HepG2 (cell line): ENCODE results near the gene TXNRD2. TPM values are rescaled to one million over a fixed set of nuclear protein-coding genes. Genes with fewer than 3 reads are reported as not detected.

Source experiments
- ASH2L ChIP-seq: fragments of 300-600, 200-600 bp; sonication (generic); IDR thresholded peaks from 2 replicates; pipeline ENCODE4 v1.7.0; 2017; ENCODE audit warnings: low read depth, mild to moderate bottlenecking, moderate library complexity, mixed read lengths, low read length; ENCODE audit not compliant: insufficient read length
- ATM ChIP-seq: fragments of 450-650 bp; IDR thresholded peaks from 2 replicates; pipeline ENCODE4 v1.7.1; 2017; ENCODE audit warnings: mild to moderate bottlenecking, borderline replicate concordance
- CENPX ChIP-seq: sonication (generic); formaldehyde crosslinking; IDR thresholded peaks from 2 replicates; pipeline ENCODE4 v1.9.0; 2021; ENCODE audit warnings: mild to moderate bottlenecking, missing genetic modification reagents, moderate library complexity
- EP300 ChIP-seq, 3 experiments: sonication (generic) in 1 of 3; formaldehyde crosslinking in 1 of 3; IDR thresholded peaks; 2 replicates each; pipeline versions ENCODE4 v1.5.1 to v1.6.1; 2011 to 2020; ENCODE audit warnings: low read depth in 2 of 3, low read length in 2 of 3, borderline replicate concordance in 1 of 3, improper control_type of control experiment in 1 of 3, mild to moderate bottlenecking in 1 of 3, missing genetic modification reagents in 1 of 3, moderate library complexity in 1 of 3
- KDM2A ChIP-seq: sonication (generic); formaldehyde crosslinking; IDR thresholded peaks from 2 replicates; pipeline ENCODE4 v1.4.0; 2020; ENCODE audit warnings: low read depth, missing genetic modification reagents, borderline replicate concordance
- NCOA5 ChIP-seq: sonication (generic); formaldehyde crosslinking; IDR thresholded peaks from 2 replicates; pipeline ENCODE4 v1.4.0; 2020; ENCODE audit warnings: missing genetic modification reagents
- NR2F2 ChIP-seq: IDR thresholded peaks from 2 replicates; pipeline ENCODE4 v1.6.1; 2012; ENCODE audit warnings: low read depth, inconsistent platforms, borderline replicate concordance
- SMAD9 ChIP-seq: sonication (generic); formaldehyde crosslinking; IDR thresholded peaks from 2 replicates; pipeline ENCODE4 v1.5.1; 2020; ENCODE audit warnings: mild to moderate bottlenecking, missing genetic modification reagents
- TBP ChIP-seq: sonication (generic); formaldehyde crosslinking; IDR thresholded peaks from 2 replicates; pipeline ENCODE4 v1.5.0; 2020; ENCODE audit warnings: missing genetic modification reagents
- TSC22D2 ChIP-seq: sonication (generic); formaldehyde crosslinking; IDR thresholded peaks from 2 replicates; pipeline ENCODE4 v1.5.1; 2020; ENCODE audit warnings: missing genetic modification reagents, mild to moderate bottlenecking, borderline replicate concordance
- ZBTB20 ChIP-seq: sonication (generic); formaldehyde crosslinking; IDR thresholded peaks from 2 replicates; pipeline ENCODE4 v1.8.1; 2023; ENCODE audit warnings: missing genetic modification reagents, low read depth, mild to moderate bottlenecking, borderline replicate concordance
- ZNF335 ChIP-seq: sonication (generic); formaldehyde crosslinking; IDR thresholded peaks from 2 replicates; pipeline ENCODE4 v1.4.0; 2020; ENCODE audit warnings: missing genetic modification reagents
- polyA plus RNA-seq, 8 experiments: library from polyadenylated mRNA; depleted of rRNA in 3 of 8; stranded (reverse) in 7 of 8; unstranded in 1 of 8; fragments of >200 nt; fragmentation: Illumina TruSeq in 4 of 8; extraction: Trizol in 4 of 8; gene quantifications; 2 replicates each; pipeline versions ENCODE4 v1.2.1 to v1.2.3, GENCODE V29; 2011 to 2016; ENCODE audit warnings: low read depth in 4 of 8, missing spikeins in 1 of 8, mixed read lengths in 1 of 8; ENCODE audit not compliant: insufficient read depth in 1 of 8
- total RNA-seq, 5 experiments: library from RNA; depleted of rRNA; stranded (reverse); fragments of >200 nt; fragmentation: Illumina TruSeq; extraction: Trizol; gene quantifications; 2 replicates each; pipeline ENCODE4 v1.2.3, GENCODE V29; 2016; ENCODE audit warnings: low read depth in 1 of 5
- TF ChIP-seq, protein P1 (sequence below): sonication (generic); formaldehyde crosslinking; IDR thresholded peaks from 2 replicates; pipeline ENCODE4 v1.5.0; 2020; ENCODE audit warnings: mild to moderate bottlenecking, missing genetic modification reagents
- TF ChIP-seq, protein P2 (sequence below): sonication (generic); formaldehyde crosslinking; IDR thresholded peaks from 2 replicates; pipeline ENCODE4 v1.5.1; 2020; ENCODE audit warnings: mild to moderate bottlenecking, moderate library complexity, missing genetic modification reagents
- TF ChIP-seq, protein P3 (sequence below): sonication (generic); formaldehyde crosslinking; IDR thresholded peaks from 2 replicates; pipeline ENCODE4 v1.4.0; 2020; ENCODE audit warnings: mild to moderate bottlenecking, missing genetic modification reagents
- TF ChIP-seq, protein P4 (sequence below): sonication (generic); formaldehyde crosslinking; conservative IDR thresholded peaks from 2 replicates; pipeline ENCODE4 v1.4.0; 2020; ENCODE audit warnings: missing genetic modification reagents
- TF ChIP-seq, protein P5 (sequence below): sonication (generic); formaldehyde crosslinking; IDR thresholded peaks from 2 replicates; pipeline ENCODE4 v1.4.0; 2020; ENCODE audit warnings: missing genetic modification reagents

The TXNRD2 gene
- total and polyA plus RNA-seq, 2 of the 13 experiments (the other 11 are each of a cell fraction or from before 2014, with no cell fraction given), result 17.5 to 18.6 TPM

DNA sequence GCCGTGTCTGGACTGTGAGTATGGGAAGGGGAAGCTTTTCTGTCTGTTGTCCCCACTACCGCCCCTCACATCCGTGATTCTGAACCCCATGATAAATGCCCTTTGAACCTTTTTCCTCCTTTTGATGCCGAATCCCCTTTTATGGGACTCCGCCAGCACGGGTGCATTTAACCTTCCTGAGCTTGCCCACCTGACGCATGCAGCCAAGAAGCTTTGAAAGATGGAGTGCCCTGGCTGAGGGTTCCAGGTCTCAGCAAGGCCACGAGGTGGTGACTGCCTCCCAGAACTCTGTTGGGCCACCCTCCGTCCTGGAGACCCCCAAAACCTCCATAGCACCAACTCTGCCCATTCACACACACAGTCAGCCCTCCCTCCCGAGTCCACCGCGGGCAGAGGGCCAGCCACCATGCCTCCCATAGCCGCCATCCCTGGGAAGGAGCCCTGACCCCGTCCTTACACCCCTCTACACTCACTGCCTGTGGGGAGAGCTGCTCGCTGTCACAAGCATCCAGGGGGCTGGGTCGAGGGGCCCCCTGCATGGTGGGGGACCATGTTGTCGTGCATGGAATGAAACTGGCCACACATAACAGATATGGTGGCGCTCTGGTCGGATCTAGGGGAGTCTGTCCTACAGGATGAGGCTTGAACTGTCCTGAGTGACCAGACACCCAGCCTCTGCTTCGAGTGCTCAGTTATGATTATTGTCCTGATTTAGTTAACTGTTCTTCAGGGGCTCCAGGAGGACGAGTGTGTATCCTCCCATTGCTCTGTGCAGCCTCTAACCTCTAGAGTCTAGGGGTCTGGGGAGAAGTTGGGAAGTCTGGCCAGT lies 868 bp downstream of the TXNRD2 start (continued):
- TF ChIP-seq, protein P1, sequence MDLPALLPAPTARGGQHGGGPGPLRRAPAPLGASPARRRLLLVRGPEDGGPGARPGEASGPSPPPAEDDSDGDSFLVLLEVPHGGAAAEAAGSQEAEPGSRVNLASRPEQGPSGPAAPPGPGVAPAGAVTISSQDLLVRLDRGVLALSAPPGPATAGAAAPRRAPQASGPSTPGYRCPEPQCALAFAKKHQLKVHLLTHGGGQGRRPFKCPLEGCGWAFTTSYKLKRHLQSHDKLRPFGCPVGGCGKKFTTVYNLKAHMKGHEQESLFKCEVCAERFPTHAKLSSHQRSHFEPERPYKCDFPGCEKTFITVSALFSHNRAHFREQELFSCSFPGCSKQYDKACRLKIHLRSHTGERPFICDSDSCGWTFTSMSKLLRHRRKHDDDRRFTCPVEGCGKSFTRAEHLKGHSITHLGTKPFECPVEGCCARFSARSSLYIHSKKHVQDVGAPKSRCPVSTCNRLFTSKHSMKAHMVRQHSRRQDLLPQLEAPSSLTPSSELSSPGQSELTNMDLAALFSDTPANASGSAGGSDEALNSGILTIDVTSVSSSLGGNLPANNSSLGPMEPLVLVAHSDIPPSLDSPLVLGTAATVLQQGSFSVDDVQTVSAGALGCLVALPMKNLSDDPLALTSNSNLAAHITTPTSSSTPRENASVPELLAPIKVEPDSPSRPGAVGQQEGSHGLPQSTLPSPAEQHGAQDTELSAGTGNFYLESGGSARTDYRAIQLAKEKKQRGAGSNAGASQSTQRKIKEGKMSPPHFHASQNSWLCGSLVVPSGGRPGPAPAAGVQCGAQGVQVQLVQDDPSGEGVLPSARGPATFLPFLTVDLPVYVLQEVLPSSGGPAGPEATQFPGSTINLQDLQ (CRISPR knock-in tag), result no peak
- TF ChIP-seq TBP (CRISPR knock-in tag) (no peak), ZBTB20 (CRISPR knock-in tag) (no peak), ASH2L (no peak), ZNF335 (CRISPR knock-in tag) (no peak), SMAD9 (CRISPR knock-in tag) (no peak), NR2F2 (no peak), KDM2A (CRISPR knock-in tag) (peak; percentile 0; the same call in 1 of the 2 replicates), CENPX (CRISPR knock-in tag) (no peak), ATM (no peak), EP300 (IDR thresholded peaks at IDR 0.05; ENCODE audit: low read depth in 2 of 2, low read length in 2 of 2) (no peak), EP300 (CRISPR knock-in tag; IDR thresholded peaks at IDR 0.05; ENCODE audit: borderline replicate concordance) (no peak), TSC22D2 (CRISPR knock-in tag) (no peak), NCOA5 (CRISPR knock-in tag) (no peak)
- TF ChIP-seq, protein P2, sequence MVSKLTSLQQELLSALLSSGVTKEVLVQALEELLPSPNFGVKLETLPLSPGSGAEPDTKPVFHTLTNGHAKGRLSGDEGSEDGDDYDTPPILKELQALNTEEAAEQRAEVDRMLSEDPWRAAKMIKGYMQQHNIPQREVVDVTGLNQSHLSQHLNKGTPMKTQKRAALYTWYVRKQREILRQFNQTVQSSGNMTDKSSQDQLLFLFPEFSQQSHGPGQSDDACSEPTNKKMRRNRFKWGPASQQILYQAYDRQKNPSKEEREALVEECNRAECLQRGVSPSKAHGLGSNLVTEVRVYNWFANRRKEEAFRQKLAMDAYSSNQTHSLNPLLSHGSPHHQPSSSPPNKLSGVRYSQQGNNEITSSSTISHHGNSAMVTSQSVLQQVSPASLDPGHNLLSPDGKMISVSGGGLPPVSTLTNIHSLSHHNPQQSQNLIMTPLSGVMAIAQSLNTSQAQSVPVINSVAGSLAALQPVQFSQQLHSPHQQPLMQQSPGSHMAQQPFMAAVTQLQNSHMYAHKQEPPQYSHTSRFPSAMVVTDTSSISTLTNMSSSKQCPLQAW (CRISPR knock-in tag), result no peak
- TF ChIP-seq, protein P3, sequence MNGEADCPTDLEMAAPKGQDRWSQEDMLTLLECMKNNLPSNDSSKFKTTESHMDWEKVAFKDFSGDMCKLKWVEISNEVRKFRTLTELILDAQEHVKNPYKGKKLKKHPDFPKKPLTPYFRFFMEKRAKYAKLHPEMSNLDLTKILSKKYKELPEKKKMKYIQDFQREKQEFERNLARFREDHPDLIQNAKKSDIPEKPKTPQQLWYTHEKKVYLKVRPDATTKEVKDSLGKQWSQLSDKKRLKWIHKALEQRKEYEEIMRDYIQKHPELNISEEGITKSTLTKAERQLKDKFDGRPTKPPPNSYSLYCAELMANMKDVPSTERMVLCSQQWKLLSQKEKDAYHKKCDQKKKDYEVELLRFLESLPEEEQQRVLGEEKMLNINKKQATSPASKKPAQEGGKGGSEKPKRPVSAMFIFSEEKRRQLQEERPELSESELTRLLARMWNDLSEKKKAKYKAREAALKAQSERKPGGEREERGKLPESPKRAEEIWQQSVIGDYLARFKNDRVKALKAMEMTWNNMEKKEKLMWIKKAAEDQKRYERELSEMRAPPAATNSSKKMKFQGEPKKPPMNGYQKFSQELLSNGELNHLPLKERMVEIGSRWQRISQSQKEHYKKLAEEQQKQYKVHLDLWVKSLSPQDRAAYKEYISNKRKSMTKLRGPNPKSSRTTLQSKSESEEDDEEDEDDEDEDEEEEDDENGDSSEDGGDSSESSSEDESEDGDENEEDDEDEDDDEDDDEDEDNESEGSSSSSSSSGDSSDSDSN (CRISPR knock-in tag), result 0 out of 2 replicates have a peak, but pooled peaks have one; percentile 8
- TF ChIP-seq, protein P4, sequence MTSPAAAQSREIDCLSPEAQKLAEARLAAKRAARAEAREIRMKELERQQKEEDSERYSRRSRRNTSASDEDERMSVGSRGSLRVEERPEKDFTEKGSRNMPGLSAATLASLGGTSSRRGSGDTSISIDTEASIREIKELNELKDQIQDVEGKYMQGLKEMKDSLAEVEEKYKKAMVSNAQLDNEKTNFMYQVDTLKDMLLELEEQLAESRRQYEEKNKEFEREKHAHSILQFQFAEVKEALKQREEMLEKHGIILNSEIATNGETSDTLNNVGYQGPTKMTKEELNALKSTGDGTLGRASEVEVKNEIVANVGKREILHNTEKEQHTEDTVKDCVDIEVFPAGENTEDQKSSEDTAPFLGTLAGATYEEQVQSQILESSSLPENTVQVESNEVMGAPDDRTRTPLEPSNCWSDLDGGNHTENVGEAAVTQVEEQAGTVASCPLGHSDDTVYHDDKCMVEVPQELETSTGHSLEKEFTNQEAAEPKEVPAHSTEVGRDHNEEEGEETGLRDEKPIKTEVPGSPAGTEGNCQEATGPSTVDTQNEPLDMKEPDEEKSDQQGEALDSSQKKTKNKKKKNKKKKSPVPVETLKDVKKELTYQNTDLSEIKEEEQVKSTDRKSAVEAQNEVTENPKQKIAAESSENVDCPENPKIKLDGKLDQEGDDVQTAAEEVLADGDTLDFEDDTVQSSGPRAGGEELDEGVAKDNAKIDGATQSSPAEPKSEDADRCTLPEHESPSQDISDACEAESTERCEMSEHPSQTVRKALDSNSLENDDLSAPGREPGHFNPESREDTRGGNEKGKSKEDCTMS (CRISPR knock-in tag), result no peak
- TF ChIP-seq, protein P5, sequence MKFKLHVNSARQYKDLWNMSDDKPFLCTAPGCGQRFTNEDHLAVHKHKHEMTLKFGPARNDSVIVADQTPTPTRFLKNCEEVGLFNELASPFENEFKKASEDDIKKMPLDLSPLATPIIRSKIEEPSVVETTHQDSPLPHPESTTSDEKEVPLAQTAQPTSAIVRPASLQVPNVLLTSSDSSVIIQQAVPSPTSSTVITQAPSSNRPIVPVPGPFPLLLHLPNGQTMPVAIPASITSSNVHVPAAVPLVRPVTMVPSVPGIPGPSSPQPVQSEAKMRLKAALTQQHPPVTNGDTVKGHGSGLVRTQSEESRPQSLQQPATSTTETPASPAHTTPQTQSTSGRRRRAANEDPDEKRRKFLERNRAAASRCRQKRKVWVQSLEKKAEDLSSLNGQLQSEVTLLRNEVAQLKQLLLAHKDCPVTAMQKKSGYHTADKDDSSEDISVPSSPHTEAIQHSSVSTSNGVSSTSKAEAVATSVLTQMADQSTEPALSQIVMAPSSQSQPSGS (CRISPR knock-in tag), result no peak
